GM18858 (cell line): ENCODE data around the gene CXCL6.

Experiments
- ATAC-seq: cut with Tn5 transposase; IDR thresholded peaks from one replicate; pipeline ENCODE4 v1.9.1; 2021; ENCODE audit not compliant: unreplicated experiment

The CXCL6 gene

GRCh38 chr4:73842696-73843095, 6.2 kb downstream of the CXCL6 start:
- no peak for ATAC-seq

GRCh38 chr4:73843369-73843768, 6.9 kb downstream of the CXCL6 start:
- ATAC-seq, result no peak

- ATAC-seq, result no peak
Measured at GRCh38 chr4:73844345-73844744, 7.9 kb downstream of the CXCL6 start.

GRCh38 chr4:73844806-73845205, 8.3 kb downstream of the CXCL6 start:
- no peak for ATAC-seq

GRCh38 chr4:73847526-73848182, 11.2 kb downstream of the CXCL6 start:
- ATAC-seq, result no peak

- ATAC-seq, result no peak
Measured at GRCh38 chr4:73848183-73848777, 11.8 kb downstream of the CXCL6 start.

- no peak for ATAC-seq
Measured at GRCh38 chr4:73850261-73850970, 13.9 kb downstream of the CXCL6 start.

GRCh38 chr4:73851293-73851692, 14.8 kb downstream of the CXCL6 start:
- no peak for ATAC-seq

- no peak for ATAC-seq
Measured at GRCh38 chr4:73852771-73853170, 16.3 kb downstream of the CXCL6 start.

GRCh38 chr4:73853246-73853704, 16.8 kb downstream of the CXCL6 start, which contains the start of gene PF4V1:
TSS of gene PF4V1 (plus strand) at chr4:73853296. CDS start at chr4:73853363, 67 bp downstream.
- ATAC-seq, result no peak

GRCh38 chr4:73853718-73854473, 17.4 kb downstream of the CXCL6 start:
- no peak for ATAC-seq

- ATAC-seq, result no peak
Measured at GRCh38 chr4:73855406-73855805, 18.9 kb downstream of the CXCL6 start.

GRCh38 chr4:73856518-73856917, 20.0 kb downstream of the CXCL6 start:
- ATAC-seq, result no peak

- no peak for ATAC-seq
Measured at GRCh38 chr4:73859614-73860088, 23.2 kb downstream of the CXCL6 start.

- ATAC-seq, result no peak
Measured at GRCh38 chr4:73860181-73860580, 23.7 kb downstream of the CXCL6 start.

- no peak for ATAC-seq
Measured at GRCh38 chr4:73860917-73861316, 24.4 kb downstream of the CXCL6 start.

GRCh38 chr4:73862322-73862721, 25.8 kb downstream of the CXCL6 start:
- no peak for ATAC-seq

- no peak for ATAC-seq
Measured at GRCh38 chr4:73864365-73864764, 27.9 kb downstream of the CXCL6 start.

GRCh38 chr4:73864961-73865360, 28.5 kb downstream of the CXCL6 start:
- no peak for ATAC-seq

- ATAC-seq, result no peak
Measured at GRCh38 chr4:73865431-73866096, 29.1 kb downstream of the CXCL6 start.

- ATAC-seq, result no peak
Measured at GRCh38 chr4:73866246-73866645, 29.8 kb downstream of the CXCL6 start.
